DOHH2 (cell line): ENCODE results near the gene PPP4R2.

Experiments
- H3F3A ChIP-seq: fragments of 200-600 bp; sonication (generic), shearing (Covaris generic); 2 replicates; pipeline ENCODE4 v1.6.0; 2016; ENCODE audit warnings: antibody characterized with exemption, mild to moderate bottlenecking; ENCODE audit not compliant: control insufficient read depth, insufficient read depth
- H3K27ac ChIP-seq: fragments of 200-600 bp; sonication (generic); 2 replicates; pipeline ENCODE4 v1.5.1; 2014; ENCODE audit warnings: low read depth, mild to moderate bottlenecking, low read length, moderate library complexity
- H3K27me3 ChIP-seq: fragments of 200-600 bp; sonication (generic); 2 replicates; pipeline ENCODE4 v1.6.1; 2014; ENCODE audit warnings: mild to moderate bottlenecking, low read length, mixed read lengths; ENCODE audit not compliant: control insufficient read depth
- H3K36me3 ChIP-seq: fragments of 200-600 bp; sonication (generic); 2 replicates; pipeline ENCODE4 v1.6.1; 2014; ENCODE audit warnings: mild to moderate bottlenecking, low read length, moderate library complexity, mixed read lengths; ENCODE audit not compliant: control insufficient read depth
- H3K4me1 ChIP-seq: fragments of 200-600 bp; sonication (generic); 2 replicates; pipeline ENCODE4 v1.6.1; 2014; ENCODE audit warnings: mild to moderate bottlenecking, low read length, mixed read lengths; ENCODE audit not compliant: control insufficient read depth
- H3K4me2 ChIP-seq: fragments of 200-600 bp; sonication (generic); 2 replicates; pipeline ENCODE4 v1.6.0; 2014; ENCODE audit warnings: mild to moderate bottlenecking, low read length, moderate library complexity
- H3K4me3 ChIP-seq: fragments of 200-600 bp; sonication (generic); 2 replicates; pipeline ENCODE4 v1.5.1; 2014; ENCODE audit warnings: mild to moderate bottlenecking, low read length, mixed read lengths
- H3K79me2 ChIP-seq: fragments of 200-600 bp; sonication (generic); 2 replicates; pipeline ENCODE4 v1.6.1; 2014; ENCODE audit warnings: mild to moderate bottlenecking, low read length, mixed read lengths; ENCODE audit not compliant: control insufficient read depth
- H3K9me2 ChIP-seq: fragments of 200-600 bp; sonication (generic); replicated peaks from 2 replicates; pipeline ENCODE4 v1.6.1; 2014; ENCODE audit warnings: mild to moderate bottlenecking, low read length, mixed read lengths; ENCODE audit not compliant: control insufficient read depth
- H3K9me3 ChIP-seq: fragments of 200-600 bp; sonication (generic); 2 replicates; pipeline ENCODE4 v1.6.1; 2014; ENCODE audit warnings: antibody characterized with exemption, low read length, mixed read lengths; ENCODE audit not compliant: control insufficient read depth, insufficient read depth
- H4K20me1 ChIP-seq: fragments of 200-600 bp; sonication (generic); 2 replicates; pipeline ENCODE4 v1.6.0; 2014; ENCODE audit warnings: low read depth, mild to moderate bottlenecking, antibody characterized with exemption, low read length, moderate library complexity; ENCODE audit not compliant: control insufficient read depth, insufficient read depth
- EZH2phosphoT487 ChIP-seq: fragments of 200-600 bp; sonication (generic); IDR thresholded peaks from 2 replicates; pipeline ENCODE4 v1.6.1; 2017; ENCODE audit warnings: borderline replicate concordance, mild to moderate bottlenecking, antibody characterized with exemption, low read length, moderate library complexity, mixed read lengths
- TF ChIP-seq, protein P1 (sequence below): fragments of 200-600 bp; sonication (generic); IDR thresholded peaks from one replicate; pipeline ENCODE4 v1.5.1; 2014; ENCODE audit warnings: antibody characterized with exemption, mild to moderate bottlenecking, low read depth, low read length; ENCODE audit not compliant: poor library complexity, severe bottlenecking

The PPP4R2 gene

DNA sequence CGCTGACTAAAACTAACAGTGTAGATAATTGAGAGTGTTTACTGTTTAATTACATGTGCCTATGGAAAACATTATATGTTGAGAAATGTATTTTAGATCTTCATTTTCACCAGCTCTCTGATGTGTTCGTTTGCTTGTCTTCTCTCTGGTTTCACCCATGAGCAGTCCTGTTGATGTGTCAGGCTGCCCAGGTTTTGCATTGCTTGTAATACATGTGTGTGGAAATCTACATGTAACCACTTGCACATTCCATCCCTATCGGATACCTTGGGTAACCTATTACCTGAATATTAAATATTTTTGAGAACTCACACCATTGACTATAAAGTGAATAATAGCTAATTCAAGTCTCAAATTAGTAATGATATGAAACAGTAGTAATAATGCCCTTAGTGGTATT lies 13.1 kb downstream of the PPP4R2 start:
- no peak overlapping the region for H3K4me3 ChIP-seq
- no peaks in the 10 kb centered on the region for H3K4me1 ChIP-seq
- no peaks in the 10 kb centered on the region for H3K9me3 ChIP-seq
- H3K27ac ChIP-seq = no peak overlapping the region
- H3F3A ChIP-seq = no peaks in the 10 kb centered on the region
- peaks cover 100% of the 10 kb centered on the region for H3K79me2 ChIP-seq
- TF ChIP-seq, protein P1, sequence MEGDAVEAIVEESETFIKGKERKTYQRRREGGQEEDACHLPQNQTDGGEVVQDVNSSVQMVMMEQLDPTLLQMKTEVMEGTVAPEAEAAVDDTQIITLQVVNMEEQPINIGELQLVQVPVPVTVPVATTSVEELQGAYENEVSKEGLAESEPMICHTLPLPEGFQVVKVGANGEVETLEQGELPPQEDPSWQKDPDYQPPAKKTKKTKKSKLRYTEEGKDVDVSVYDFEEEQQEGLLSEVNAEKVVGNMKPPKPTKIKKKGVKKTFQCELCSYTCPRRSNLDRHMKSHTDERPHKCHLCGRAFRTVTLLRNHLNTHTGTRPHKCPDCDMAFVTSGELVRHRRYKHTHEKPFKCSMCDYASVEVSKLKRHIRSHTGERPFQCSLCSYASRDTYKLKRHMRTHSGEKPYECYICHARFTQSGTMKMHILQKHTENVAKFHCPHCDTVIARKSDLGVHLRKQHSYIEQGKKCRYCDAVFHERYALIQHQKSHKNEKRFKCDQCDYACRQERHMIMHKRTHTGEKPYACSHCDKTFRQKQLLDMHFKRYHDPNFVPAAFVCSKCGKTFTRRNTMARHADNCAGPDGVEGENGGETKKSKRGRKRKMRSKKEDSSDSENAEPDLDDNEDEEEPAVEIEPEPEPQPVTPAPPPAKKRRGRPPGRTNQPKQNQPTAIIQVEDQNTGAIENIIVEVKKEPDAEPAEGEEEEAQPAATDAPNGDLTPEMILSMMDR = no peak
- TF ChIP-seq EZH2phosphoT487 = no peak
- no peaks in the 10 kb centered on the region for H3K27me3 ChIP-seq
- no peak overlapping the region for H3K4me2 ChIP-seq
- H3K9me2 ChIP-seq = no peaks in the 10 kb centered on the region
- peaks cover 31% of the 10 kb centered on the region for H4K20me1 ChIP-seq
- peaks cover 87% of the 10 kb centered on the region for H3K36me3 ChIP-seq

DNA sequence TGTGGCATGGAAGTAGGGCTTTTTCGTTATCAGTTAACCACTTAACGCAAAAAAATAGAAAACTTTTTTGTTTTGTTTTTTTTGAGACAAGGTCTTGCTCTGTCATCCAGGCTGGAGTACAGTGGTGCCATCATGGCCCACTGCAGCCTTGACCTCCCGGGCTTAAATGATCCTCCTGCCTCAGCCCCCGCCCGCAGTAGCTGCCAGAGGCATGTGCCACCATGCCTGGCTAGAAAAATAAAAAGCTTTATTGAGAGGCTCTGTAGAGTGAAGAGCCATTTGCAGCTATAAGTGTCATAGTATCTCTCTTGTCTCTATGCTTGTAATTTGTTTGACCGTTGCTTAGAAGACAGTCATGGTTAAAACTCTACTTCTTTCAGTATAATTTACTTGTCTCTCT lies 13.5 kb downstream of the PPP4R2 start:
- H4K20me1 ChIP-seq = peaks cover 31% of the 10 kb centered on the region
- no peaks in the 10 kb centered on the region for H3K27me3 ChIP-seq
- no peak overlapping the region for H3K4me3 ChIP-seq
- H3K79me2 ChIP-seq = peaks cover 100% of the 10 kb centered on the region
- H3K27ac ChIP-seq = no peak overlapping the region
- H3K4me2 ChIP-seq = no peak overlapping the region
- H3F3A ChIP-seq = no peaks in the 10 kb centered on the region
- H3K36me3 ChIP-seq = peaks cover 87% of the 10 kb centered on the region
- H3K4me1 ChIP-seq = no peaks in the 10 kb centered on the region
- TF ChIP-seq EZH2phosphoT487 = no peak
- TF ChIP-seq, protein P1 = no peak
- no peaks in the 10 kb centered on the region for H3K9me2 ChIP-seq
- H3K9me3 ChIP-seq = no peaks in the 10 kb centered on the region

DNA sequence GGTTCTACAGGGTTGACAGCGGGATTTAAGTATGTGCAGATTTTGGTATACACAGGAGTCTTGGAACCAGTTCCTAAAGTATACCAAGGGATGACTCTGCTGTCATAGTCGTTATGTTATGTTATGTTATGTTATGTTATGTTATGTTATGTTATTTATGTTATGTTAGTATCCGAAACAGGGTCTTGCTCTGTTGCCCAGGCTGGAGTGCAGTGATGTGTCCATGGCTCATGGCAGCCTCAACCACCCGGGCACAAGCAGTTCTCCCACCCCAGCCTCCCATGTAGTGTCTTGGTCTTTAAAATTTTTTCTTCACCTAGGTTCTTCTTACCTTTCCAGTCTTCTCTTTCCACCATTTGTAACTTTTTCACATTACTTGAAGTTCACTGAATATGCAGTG lies 21.7 kb downstream of the PPP4R2 start:
- Histone ChIP-seq H3K4me3 (no peak overlapping the region), H3K27me3 (no peaks in the 10 kb centered on the region), H3K79me2 (peaks cover 100% of the 10 kb centered on the region), H4K20me1 (peaks cover 30% of the 10 kb centered on the region), H3K27ac (no peak overlapping the region), H3K4me1 (no peaks in the 10 kb centered on the region), H3K36me3 (peaks cover 57% of the 10 kb centered on the region), H3K9me2 (no peaks in the 10 kb centered on the region), H3K9me3 (no peaks in the 10 kb centered on the region), H3F3A (no peaks in the 10 kb centered on the region), H3K4me2 (no peak overlapping the region)
- TF ChIP-seq EZH2phosphoT487 = no peak
- TF ChIP-seq, protein P1 = no peak
